ENCODE data around the gene C2orf69.

C2orf69 gene

GRCh38 chr2:199911052-199911876, at the start of gene C2orf69:
TSS of gene C2orf69 (plus strand) at chr2:199911293. CDS start at chr2:199911439, 146 bp downstream.
- peak within 1 kb of the TSS; percentile 96 for H3K4me3 ChIP-seq (ENCODE audit: low read depth, low read length)

GRCh38 chr2:199862788-199863187, 48.3 kb upstream of the C2orf69 start:
- no peak overlapping the region for H3K4me3 ChIP-seq (ENCODE audit: low read depth, low read length)

- no peak overlapping the region for H3K4me3 ChIP-seq (ENCODE audit: low read depth, low read length)
Measured at GRCh38 chr2:199865905-199866304, 45.2 kb upstream of the C2orf69 start.

GRCh38 chr2:199868431-199869226, 42.5 kb upstream of the C2orf69 start:
- H3K4me3 ChIP-seq (ENCODE audit: low read depth, low read length), result no peak overlapping the region

GRCh38 chr2:199869227-199869541, 41.9 kb upstream of the C2orf69 start:
- H3K4me3 ChIP-seq (ENCODE audit: low read depth, low read length), result no peak overlapping the region

GRCh38 chr2:199869653-199870052, 41.4 kb upstream of the C2orf69 start:
- H3K4me3 ChIP-seq (ENCODE audit: low read depth, low read length), result no peak overlapping the region

- H3K4me3 ChIP-seq (ENCODE audit: low read depth, low read length), result no peak overlapping the region
Measured at GRCh38 chr2:199870581-199870980, 40.5 kb upstream of the C2orf69 start.

- H3K4me3 ChIP-seq (ENCODE audit: low read depth, low read length), result no peak overlapping the region
Measured at GRCh38 chr2:199874209-199874608, 36.9 kb upstream of the C2orf69 start.

GRCh38 chr2:199875400-199875799, 35.7 kb upstream of the C2orf69 start:
- H3K4me3 ChIP-seq (ENCODE audit: low read depth, low read length), result no peak overlapping the region

GRCh38 chr2:199882667-199883066, 28.4 kb upstream of the C2orf69 start:
- H3K4me3 ChIP-seq (ENCODE audit: low read depth, low read length), result no peak overlapping the region

GRCh38 chr2:199883474-199884212, 27.4 kb upstream of the C2orf69 start:
- no peak overlapping the region for H3K4me3 ChIP-seq (ENCODE audit: low read depth, low read length)

- H3K4me3 ChIP-seq (ENCODE audit: low read depth, low read length), result no peak overlapping the region
Measured at GRCh38 chr2:199895406-199895805, 15.7 kb upstream of the C2orf69 start.

- no peak overlapping the region for H3K4me3 ChIP-seq (ENCODE audit: low read depth, low read length)
Measured at GRCh38 chr2:199896617-199897016, 14.5 kb upstream of the C2orf69 start.

GRCh38 chr2:199901942-199902341, 9.2 kb upstream of the C2orf69 start:
- no peak overlapping the region for H3K4me3 ChIP-seq (ENCODE audit: low read depth, low read length)

GRCh38 chr2:199902486-199903110, 8.5 kb upstream of the C2orf69 start:
- no peak overlapping the region for H3K4me3 ChIP-seq (ENCODE audit: low read depth, low read length)

- H3K4me3 ChIP-seq (ENCODE audit: low read depth, low read length), result no peak overlapping the region
Measured at GRCh38 chr2:199903111-199903510, 8.0 kb upstream of the C2orf69 start.

- H3K4me3 ChIP-seq (ENCODE audit: low read depth, low read length), result no peak overlapping the region
Measured at GRCh38 chr2:199907008-199907714, 3.9 kb upstream of the C2orf69 start.

- peak overlapping the region; percentile 49 for H3K4me3 ChIP-seq (ENCODE audit: low read depth, low read length)
Measured at GRCh38 chr2:199910338-199911051, 598 bp upstream of the C2orf69 start.

- H3K4me3 ChIP-seq (ENCODE audit: low read depth, low read length), result peak overlapping the region; percentile 96
Measured at GRCh38 chr2:199911877-199912161, 726 bp downstream of the C2orf69 start.

- H3K4me3 ChIP-seq (ENCODE audit: low read depth, low read length), result peak overlapping the region; percentile 96
Measured at GRCh38 chr2:199912553-199913114, 1.5 kb downstream of the C2orf69 start.
